HepG2 (cell line): ENCODE results near the gene KRT40. TPM values are rescaled to one million over a fixed set of nuclear protein-coding genes. Genes with fewer than 3 reads are reported as not detected.

ENCODE experiments used
- ATAC-seq: fragments of 200-7000 bp; cut with Tn5 transposase; 3 replicates; pipeline ENCODE4 v1.9.1; 2020; ENCODE audit warnings: mild to moderate bottlenecking, moderate library complexity
- BruUV-seq: library from RNA; stranded (reverse); fragments of 400-500 nt; replicated peaks from 2 replicates; lab custom pipeline; 2021; lab: Mats Ljungman, UMichigan
- CTCF ChIA-PET: fragments of 300-600 bp; formaldehyde crosslinking; extraction: SDS; loops from one replicate; lab custom pipeline; 2021; ENCODE audit warnings: low total read pairs, inconsistent platforms, low intra/inter-chr PET ratio; lab: Yijun Ruan, JAX
- POLR2A ChIA-PET: fragments of 350-600 bp; sonication (Branson Sonifier 250); formaldehyde crosslinking; loops from one replicate; lab custom pipeline; 2020; ENCODE audit warnings: antibody characterized with exemption, inconsistent platforms; lab: Yijun Ruan, JAX
- DNase-seq: peaks from one replicate; pipeline ENCODE4 v3.0.0-alpha.2; 2015; ENCODE audit warnings: low spot score
- FAIRE-seq: peaks from 3 replicates; lab custom pipeline; 2011; peaks lifted over from hg19 to GRCh38; lab: Jason Lieb, UNC
- H2AFZ ChIP-seq: one replicate; pipeline ENCODE4 v1.6.1; 2011; ENCODE audit warnings: low read length, inconsistent platforms
- H3K27ac ChIP-seq: fragments of 300-600 bp; 3 replicates; pipeline ENCODE4 v1.8.0; 2011; ENCODE audit warnings: mixed run types, mild to moderate bottlenecking, mixed read lengths, low read length, inconsistent platforms; ENCODE audit not compliant: insufficient read depth; ENCODE audit errors: extremely low read length
- H3K27me3 ChIP-seq, 2 experiments: fragments of 200-600 bp in 1 of 2; 2 replicates in 1 of 2; 3 replicates in 1 of 2; pipeline versions ENCODE4 v1.6.0 to v1.8.0; 2011; ENCODE audit warnings: low read length in 2 of 2, mild to moderate bottlenecking in 2 of 2, moderate library complexity in 2 of 2, inconsistent platforms in 1 of 2; ENCODE audit not compliant: insufficient read depth in 2 of 2, control insufficient read depth in 1 of 2
- H3K36me3 ChIP-seq, 2 experiments: fragments of 200-600 bp in 1 of 2; replicated peaks in 1 of 2; 2 replicates in 1 of 2; 3 replicates in 1 of 2; pipeline versions ENCODE4 v1.5.1 to v1.8.0; 2011; ENCODE audit warnings: low read length in 2 of 2, inconsistent platforms in 1 of 2; ENCODE audit not compliant: insufficient read depth in 2 of 2, control insufficient read depth in 1 of 2
- H3K4me1 ChIP-seq: 2 replicates; pipeline ENCODE4 v1.5.1; 2012; ENCODE audit warnings: low read length, inconsistent platforms; ENCODE audit not compliant: insufficient read depth
- H3K4me2 ChIP-seq: 2 replicates; pipeline ENCODE4 v1.6.0; 2011; ENCODE audit warnings: low read depth, low read length, inconsistent platforms
- H3K4me3 ChIP-seq, 3 experiments: fragments of 200-600 bp in 1 of 3; sonication (generic), shearing (Covaris generic) in 1 of 3; replicated peaks in 1 of 3; 2 replicates each; pipeline ENCODE4 v1.5.1; 2011 to 2016; ENCODE audit warnings: low read length in 3 of 3, inconsistent platforms in 2 of 3, low read depth in 2 of 3, mild to moderate bottlenecking in 2 of 3, control low read depth in 1 of 3, mixed read lengths in 1 of 3; ENCODE audit not compliant: insufficient read depth in 1 of 3
- H3K79me2 ChIP-seq: one replicate; pipeline ENCODE4 v1.6.1; 2011; ENCODE audit warnings: low read length, inconsistent platforms; ENCODE audit not compliant: insufficient read depth
- H3K9ac ChIP-seq: 2 replicates; pipeline ENCODE4 v1.6.0; 2011; ENCODE audit warnings: mild to moderate bottlenecking, low read depth, low read length, inconsistent platforms; ENCODE audit not compliant: insufficient read depth
- H3K9me3 ChIP-seq: 2 replicates; pipeline ENCODE4 v1.5.1; 2012; ENCODE audit warnings: mild to moderate bottlenecking, low read length
- H4K20me1 ChIP-seq: 2 replicates; pipeline ENCODE4 v1.6.0; 2011; ENCODE audit warnings: inconsistent platforms, mild to moderate bottlenecking, low read length, moderate library complexity; ENCODE audit not compliant: insufficient read depth
- HNF4A ChIP-seq: sonication (generic); formaldehyde crosslinking; IDR thresholded peaks from 2 replicates; pipeline ENCODE4 v1.4.0; 2020; ENCODE audit warnings: missing genetic modification reagents
- MTERF4 ChIP-seq: sonication (generic); formaldehyde crosslinking; IDR thresholded peaks from 2 replicates; pipeline ENCODE4 v1.8.0; 2023; ENCODE audit warnings: mild to moderate bottlenecking, missing genetic modification reagents
- NFAT5 ChIP-seq: sonication (generic); formaldehyde crosslinking; IDR thresholded peaks from 2 replicates; pipeline ENCODE4 v1.4.0; 2020; ENCODE audit warnings: missing genetic modification reagents
- RARA ChIP-seq: IDR thresholded peaks from 2 replicates; pipeline ENCODE4 v1.6.1; 2016; ENCODE audit warnings: missing genetic modification reagents, missing compliant biosample characterization
- TFDP1 ChIP-seq: IDR thresholded peaks from 2 replicates; pipeline ENCODE4 v1.6.1; 2016; ENCODE audit warnings: missing compliant biosample characterization, missing genetic modification reagents, borderline replicate concordance
- ZNF280B ChIP-seq: sonication (generic); formaldehyde crosslinking; IDR thresholded peaks from 2 replicates; pipeline ENCODE4 v1.5.0; 2020; ENCODE audit warnings: missing genetic modification reagents, mild to moderate bottlenecking, borderline replicate concordance
- in situ Hi-C: cut with HindIII; loops from 2 replicates; pipeline ENCODE4 v1.10.0; 2017; ENCODE audit warnings: low pct_unique_long_range_greater_than_20kb; ENCODE audit not compliant: extremely low pct_ligation_motif_present
- intact Hi-C: fragments of 100-400 bp; cut with micrococcal nuclease; formaldehyde crosslinking; loops from one replicate; pipeline ENCODE4 v1.10.0; 2022; ENCODE audit not compliant: unreplicated experiment
- polyA plus RNA-seq, 8 experiments: library from polyadenylated mRNA; depleted of rRNA in 3 of 8; stranded (reverse) in 7 of 8; unstranded in 1 of 8; fragments of >200 nt; fragmentation: Illumina TruSeq in 4 of 8; extraction: Trizol in 4 of 8; gene quantifications; 2 replicates each; pipeline versions ENCODE4 v1.2.1 to v1.2.3, GENCODE V29; 2011 to 2016; ENCODE audit warnings: low read depth in 4 of 8, missing spikeins in 1 of 8, mixed read lengths in 1 of 8; ENCODE audit not compliant: insufficient read depth in 1 of 8
- total RNA-seq, 5 experiments: library from RNA; depleted of rRNA; stranded (reverse); fragments of >200 nt; fragmentation: Illumina TruSeq; extraction: Trizol; gene quantifications; 2 replicates each; pipeline ENCODE4 v1.2.3, GENCODE V29; 2016; ENCODE audit warnings: low read depth in 1 of 5

KRT40 gene
- total and polyA plus RNA-seq, 2 of the 13 experiments (the other 11 are each of a cell fraction or from before 2014, with no cell fraction given) = not detected

GRCh38 chr17:41010441-41010840, 26.3 kb upstream of the KRT40 start:
- peaks cover 57% of the 10 kb centered on the region for H3K4me1 ChIP-seq
- FAIRE-seq = no peak
- no peaks in the 10 kb centered on the region for H3K36me3 ChIP-seq
- no peak overlapping the region for H3K4me3 ChIP-seq
- in situ Hi-C loops (no loop called here), intact Hi-C loops (no loop called here)
- no peak overlapping the region for H2AFZ ChIP-seq
- DNase-seq = no peak
- TF ChIP-seq MTERF4 (CRISPR knock-in tag) (no peak), RARA (CRISPR knock-in tag) (no peak), HNF4A (CRISPR knock-in tag) (no peak), TFDP1 (CRISPR knock-in tag) (no peak), ZNF280B (CRISPR knock-in tag) (no peak), NFAT5 (CRISPR knock-in tag) (no peak)
- TF ChIP-seq, all 625 proteins: peak for 0
- Histone ChIP-seq H3K27me3 (no peaks in the 10 kb centered on the region), H3K9me3 (no peaks in the 10 kb centered on the region), H3K79me2 (no peaks in the 10 kb centered on the region), H3K9ac (no peak overlapping the region), H3K27ac (peak overlapping the region; percentile 70), H3K4me2 (no peak overlapping the region), H4K20me1 (no peaks in the 10 kb centered on the region)
- ChIA-PET POLR2A (interaction anchor here (1.1 to 2.1 kb wide), 4 partner anchors 10 to 108 kb away, joined by 4 to 15 read pairs (median 10); no protein-coding TSS in a partner anchor), CTCF (no interaction called here)
- no TSS peak for BruUV-seq
- ATAC-seq = no peak
